Activated CD4-positive, alpha-beta T cell treated with anti-CD3 and anti-CD28 coated beads, Interleukin-10, Interleukin-2, amounts not matched to agents 100 ng/mL and 50 ng/mL, durations not matched to agents 16 hours and 8 hours (primary cell): ENCODE measurements around the gene DNAH8.
A peak's percentile ranks its signal among the peaks of the same experiment; 100 is the strongest.

Experiments used
- DNase-seq: peaks from one replicate; pipeline ENCODE4 v3.0.0-alpha.2; 2020

Gene DNAH8

GRCh38 chr6:38976051-38976450 lies 260.9 kb downstream of the DNAH8 start:
- DNase-seq = no peak

- no peak for DNase-seq
Measured at GRCh38 chr6:38976801-38977500, 261.8 kb downstream of the DNAH8 start.

DNA sequence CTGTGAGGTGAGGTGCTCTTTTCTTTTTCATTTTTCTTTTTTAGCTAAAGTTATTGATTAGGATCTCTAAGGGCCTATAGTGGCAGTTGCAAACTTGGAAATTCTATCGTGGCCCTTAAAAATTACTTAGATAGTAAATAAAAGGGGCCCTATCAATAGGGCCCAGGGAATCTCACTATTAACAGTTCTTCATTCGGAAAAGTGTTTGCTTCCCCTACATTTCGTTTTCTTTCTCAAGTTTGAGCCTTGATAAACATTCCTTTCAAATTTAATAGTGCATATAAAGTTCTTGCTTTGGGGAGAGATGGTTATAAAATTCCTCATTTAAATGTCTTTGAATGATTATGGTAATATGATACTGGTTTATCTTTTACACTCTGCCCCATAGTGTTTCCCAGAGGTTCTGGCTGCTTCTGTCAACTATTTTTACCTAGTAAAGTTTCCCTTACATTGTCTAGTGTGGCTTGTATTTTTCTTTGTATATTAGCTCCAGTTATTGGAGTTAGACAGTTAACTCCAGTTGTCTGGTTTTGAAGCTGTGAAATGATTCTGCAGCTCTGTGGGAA lies 263.1 kb downstream of the DNAH8 start:
- no peak for DNase-seq

- no peak for DNase-seq
Measured at GRCh38 chr6:38982470-38982869, 267.4 kb downstream of the DNAH8 start.

DNA sequence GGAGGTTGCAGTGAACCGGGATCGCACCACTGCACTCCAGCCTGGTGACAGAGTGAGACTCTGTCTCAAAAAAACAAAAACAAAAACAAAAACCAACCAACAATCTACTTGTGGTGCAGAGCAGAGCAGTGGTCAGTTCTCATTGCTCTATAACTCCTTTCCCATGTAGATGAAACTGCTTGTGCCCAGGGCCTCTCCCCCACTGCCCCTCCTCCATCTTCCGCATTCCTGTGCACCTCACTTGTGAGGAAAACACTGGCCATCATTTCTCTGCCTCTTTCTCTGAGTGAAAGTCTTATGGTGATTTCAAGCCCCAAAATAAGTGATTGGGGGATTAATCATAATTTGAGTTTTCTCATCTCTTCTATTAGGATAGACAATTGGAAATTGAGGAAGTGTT lies 269.6 kb downstream of the DNAH8 start:
- DNase-seq = no peak

DNA sequence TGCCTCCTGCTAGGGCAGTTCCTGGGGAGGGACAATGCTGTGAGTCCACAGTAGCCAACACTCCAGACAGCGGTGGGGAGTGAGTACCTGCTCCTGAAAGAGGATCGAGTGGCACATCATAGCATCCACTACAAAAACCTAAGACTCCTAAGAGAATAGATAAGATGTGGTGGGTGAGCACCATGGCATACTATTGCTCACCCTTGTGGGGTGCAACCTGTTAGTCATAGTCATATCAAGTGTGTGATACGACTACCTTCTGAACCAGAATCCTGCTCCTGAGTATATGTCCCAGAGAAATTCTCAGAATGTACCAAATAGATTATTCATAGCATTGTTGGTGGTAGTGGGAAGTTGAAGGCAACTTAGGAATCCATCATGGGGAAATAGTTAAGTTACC lies 270.7 kb downstream of the DNAH8 start:
- no peak for DNase-seq

GRCh38 chr6:38987503-38987902 lies 272.4 kb downstream of the DNAH8 start:
- no peak for DNase-seq

DNA sequence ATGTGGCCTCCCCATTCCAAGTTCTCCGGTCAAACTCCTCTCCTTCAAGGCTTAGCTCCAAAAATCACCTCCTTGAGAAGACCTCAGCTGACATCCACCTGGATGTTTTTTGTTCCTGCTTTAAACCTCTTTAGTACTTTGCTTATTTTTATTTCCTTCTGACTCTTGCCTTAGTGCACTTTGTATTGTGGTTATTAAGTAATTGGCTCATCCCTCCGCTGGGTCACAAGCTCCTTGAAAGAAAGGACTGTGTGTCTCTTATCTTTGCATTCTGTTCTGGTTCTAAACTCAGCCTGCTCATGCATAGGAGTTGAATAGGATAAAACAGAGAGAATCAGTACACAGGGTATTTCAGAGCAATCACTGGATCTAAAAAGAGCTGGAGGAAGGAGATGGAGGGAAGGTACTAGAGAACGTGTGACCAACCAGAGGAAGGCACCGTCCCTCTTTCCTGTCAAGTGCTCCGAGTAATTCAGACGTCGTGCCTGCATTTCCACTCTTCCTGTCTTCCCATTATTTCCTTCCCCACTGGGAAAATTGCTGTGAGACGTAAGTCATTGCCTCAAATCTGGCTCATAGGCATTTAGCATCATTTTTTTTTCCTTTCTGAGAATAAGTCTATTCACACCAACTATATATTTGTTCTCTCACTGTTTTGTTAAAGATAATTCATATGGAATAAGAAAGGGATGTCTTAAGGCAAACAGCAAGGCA lies 273.8 kb downstream of the DNAH8 start:
- no peak for DNase-seq

DNA sequence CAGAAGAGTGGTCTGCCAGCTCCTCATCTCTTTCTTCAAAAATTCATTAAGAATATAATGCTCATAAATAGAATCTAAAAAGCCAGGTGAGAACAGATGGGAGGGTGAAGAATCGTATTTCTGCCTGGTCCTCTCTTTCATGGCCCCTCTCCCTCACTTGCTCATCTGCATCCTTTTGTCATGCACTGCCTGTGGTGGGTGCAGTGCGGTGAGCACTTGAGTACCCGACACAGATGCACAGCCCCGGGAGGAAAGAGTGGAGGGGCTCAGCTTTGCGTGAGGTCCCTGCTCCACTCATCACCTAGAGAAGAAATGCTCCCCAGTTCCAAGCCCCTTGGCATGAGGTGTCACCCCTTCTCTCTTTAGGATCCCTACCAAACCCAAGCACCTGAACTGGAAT lies 275.4 kb downstream of the DNAH8 start:
- DNase-seq = no peak

DNA sequence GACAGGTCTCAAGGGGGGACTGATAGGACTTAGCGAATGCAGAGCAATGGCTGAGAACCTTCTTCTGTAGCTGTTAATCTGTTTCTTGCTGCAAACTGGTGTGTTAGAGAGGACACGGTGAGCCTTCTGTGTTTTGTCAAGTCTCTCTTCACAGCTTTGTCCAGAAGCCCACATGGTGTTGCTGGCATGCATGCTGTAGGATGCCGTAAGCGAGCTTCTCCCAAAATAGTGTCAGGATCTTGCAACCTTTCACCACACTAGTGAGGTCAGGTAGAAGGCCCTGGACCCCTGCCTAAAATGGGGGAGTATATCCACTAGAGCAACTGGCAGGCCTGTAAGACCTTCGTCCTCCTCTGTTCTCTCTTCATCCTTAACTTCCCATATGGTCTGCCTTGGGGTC lies 281.6 kb downstream of the DNAH8 start:
- no peak for DNase-seq

- DNase-seq = peak; percentile 29
Measured at GRCh38 chr6:38997128-38997761, 282.1 kb downstream of the DNAH8 start.

GRCh38 chr6:39003072-39003471 lies 288.0 kb downstream of the DNAH8 start:
- no peak for DNase-seq

GRCh38 chr6:39003492-39003891 lies 288.4 kb downstream of the DNAH8 start:
- DNase-seq = no peak

- no peak for DNase-seq
Measured at GRCh38 chr6:39004801-39005200, 289.7 kb downstream of the DNAH8 start.

- no peak for DNase-seq
Measured at GRCh38 chr6:39005774-39006173, 290.7 kb downstream of the DNAH8 start.

DNA sequence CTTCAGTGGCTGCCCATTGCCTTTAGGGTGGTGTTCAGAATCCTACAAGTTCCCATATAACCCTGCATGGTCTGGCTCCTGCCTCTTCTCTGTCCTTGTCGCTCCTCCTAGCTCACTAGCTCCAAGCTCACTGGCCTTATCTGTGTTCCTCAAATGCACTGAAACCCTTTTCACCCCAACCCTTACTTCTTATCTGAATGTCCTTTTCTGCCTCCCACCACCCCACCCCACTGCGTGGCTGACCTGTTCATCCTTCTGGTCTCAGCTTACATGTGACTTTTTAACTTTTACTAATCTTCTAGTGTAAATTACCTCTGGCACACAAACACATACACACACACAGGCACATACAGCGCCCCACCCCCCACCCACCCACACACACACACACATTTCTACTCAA lies 292.5 kb downstream of the DNAH8 start:
- no peak for DNase-seq

GRCh38 chr6:39008737-39009136 lies 293.6 kb downstream of the DNAH8 start:
- DNase-seq = no peak

DNA sequence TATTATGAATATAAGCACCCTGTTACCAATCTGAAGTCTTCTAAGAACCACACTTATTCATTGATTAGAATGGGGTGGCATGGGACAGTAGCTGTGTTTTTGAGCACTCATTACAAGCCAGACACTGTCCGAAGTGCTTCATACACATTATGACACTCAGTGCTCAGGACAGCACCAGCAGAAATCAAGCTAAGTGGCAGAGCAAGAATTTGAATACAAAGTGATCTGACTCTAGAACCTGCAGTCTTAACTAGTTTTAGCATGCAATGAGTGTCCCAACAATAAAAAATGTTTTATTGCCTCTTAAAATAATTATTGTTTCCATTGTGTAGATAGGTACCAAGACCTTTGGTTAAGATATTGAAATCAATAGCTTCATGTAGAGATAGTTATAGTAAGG lies 294.4 kb downstream of the DNAH8 start:
- DNase-seq = no peak

GRCh38 chr6:39016839-39017546 lies 301.9 kb downstream of the DNAH8 start:
- no peak for DNase-seq

GRCh38 chr6:39017547-39017880 lies 302.4 kb downstream of the DNAH8 start:
- no peak for DNase-seq

DNA sequence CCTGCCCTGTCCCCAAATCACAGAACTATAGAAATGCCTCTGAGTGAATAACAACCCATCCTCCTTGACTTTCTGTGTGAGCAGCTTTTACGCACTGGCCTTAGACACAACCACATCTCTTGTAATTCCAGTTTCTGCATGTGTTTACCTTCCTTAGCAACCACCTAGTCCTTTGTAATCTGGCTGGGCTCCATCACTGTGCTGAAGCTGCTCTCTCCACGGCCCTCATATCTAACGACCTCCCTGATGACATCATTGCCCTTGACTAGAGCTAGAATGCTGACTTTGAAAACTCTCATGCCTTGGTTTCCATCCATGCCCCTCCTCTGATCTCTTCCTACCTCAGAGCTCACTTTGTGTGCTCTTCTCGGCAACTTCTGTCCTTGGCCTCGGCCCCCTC lies 303.0 kb downstream of the DNAH8 start:
- DNase-seq = no peak

DNA sequence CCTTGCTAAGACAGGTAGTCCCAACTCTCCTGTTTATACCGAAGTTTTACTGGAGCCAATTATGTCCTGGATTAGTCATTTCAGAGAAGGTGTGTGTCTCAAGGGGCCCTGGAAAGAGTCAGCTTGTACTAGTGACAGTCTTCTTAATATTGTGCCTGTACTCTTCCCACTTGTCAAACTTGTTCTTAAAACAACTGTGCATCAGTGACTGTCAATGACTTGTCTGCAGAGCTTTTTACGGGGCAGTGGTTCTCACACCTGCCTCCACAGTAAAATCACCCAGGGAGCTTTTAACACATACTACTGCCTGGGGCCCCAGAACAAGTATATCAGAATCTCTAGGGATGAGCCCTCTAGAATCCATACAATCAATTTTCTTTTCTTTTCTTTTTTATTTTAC lies 305.0 kb downstream of the DNAH8 start:
- DNase-seq = no peak

DNA sequence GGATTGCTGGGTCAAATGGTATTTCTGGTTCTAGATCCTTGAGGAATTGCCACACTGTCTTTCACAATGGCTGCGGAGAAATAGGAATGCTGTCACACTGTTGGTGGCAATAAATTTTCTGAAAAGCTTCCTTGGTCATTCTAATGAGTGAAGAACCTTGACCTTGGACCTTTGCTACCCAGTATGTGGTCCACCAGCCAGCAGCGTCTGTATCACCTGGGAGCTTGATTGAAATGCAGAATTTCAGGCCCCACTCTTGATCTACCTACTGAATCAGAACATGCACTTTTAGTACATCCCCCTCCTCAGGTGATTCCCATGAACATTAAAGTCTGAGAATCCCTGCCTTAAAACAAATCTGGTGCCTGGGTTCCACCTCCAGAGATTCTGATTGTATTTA lies 305.9 kb downstream of the DNAH8 start:
- no peak for DNase-seq
